HG02943 (cell line): ENCODE data around the gene FRMD4B.

Source experiments
- ATAC-seq: cut with Tn5 transposase; IDR thresholded peaks from one replicate; pipeline ENCODE4 v1.9.1; 2021; ENCODE audit warnings: mild to moderate bottlenecking, low read depth, moderate library complexity; ENCODE audit not compliant: unreplicated experiment

FRMD4B gene

GRCh38 chr3:69144631-69145245 is 241.2 kb downstream of the FRMD4B start:
- ATAC-seq = no peak

GRCh38 chr3:69143612-69144011 is 242.3 kb downstream of the FRMD4B start:
- ATAC-seq = no peak

DNA sequence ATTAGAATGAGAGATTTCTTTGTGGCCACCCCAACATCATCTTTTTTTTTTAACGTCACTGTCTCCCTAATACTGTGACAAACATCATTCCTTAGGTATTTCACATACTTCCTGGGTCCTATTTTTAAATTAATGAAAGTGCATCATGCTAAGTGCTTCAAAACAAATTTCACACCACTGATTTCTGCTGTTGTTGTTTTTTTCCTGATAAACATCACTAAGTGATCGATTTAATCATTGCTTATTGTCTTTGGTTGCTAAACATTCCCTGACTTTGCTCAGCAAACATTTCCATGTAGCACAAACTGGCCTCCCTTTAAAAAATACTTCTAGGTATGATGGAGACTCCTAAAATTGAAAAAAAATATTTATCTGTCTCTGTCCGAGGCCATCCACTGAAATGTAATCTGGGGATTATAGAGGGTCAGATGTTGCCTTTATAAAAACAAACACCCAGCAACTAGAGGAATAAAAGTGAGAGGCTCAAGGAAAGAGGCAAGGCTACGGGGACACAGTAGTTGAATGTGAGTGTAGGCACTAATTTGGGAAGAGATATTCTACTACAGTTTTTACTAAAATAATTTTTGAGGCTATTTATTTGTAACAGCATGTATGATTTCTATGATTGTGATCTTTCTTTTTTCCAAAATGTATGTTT is 243.0 kb downstream of the FRMD4B start:
- no peak for ATAC-seq

DNA sequence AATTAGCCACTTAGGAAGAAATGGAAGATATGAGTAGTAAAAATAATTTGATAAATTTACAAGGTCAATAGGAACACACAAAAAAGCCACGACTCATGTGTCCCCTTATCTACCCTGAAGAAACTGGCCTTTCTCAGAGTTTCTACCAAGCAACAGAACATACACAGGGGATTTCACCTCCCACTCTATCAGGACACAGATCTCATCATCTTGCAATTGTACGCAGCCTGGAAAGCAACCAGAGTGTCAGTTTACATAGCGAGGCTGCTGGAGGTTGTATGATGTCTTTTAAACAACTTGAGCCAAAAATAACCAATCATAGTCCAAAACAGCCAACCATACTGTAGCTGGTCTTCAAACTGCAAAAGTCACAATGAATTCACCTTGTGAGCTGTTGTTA is 243.8 kb downstream of the FRMD4B start:
- ATAC-seq = no peak

- ATAC-seq = no peak
Measured at GRCh38 chr3:69141313-69141712, 244.6 kb downstream of the FRMD4B start.

DNA sequence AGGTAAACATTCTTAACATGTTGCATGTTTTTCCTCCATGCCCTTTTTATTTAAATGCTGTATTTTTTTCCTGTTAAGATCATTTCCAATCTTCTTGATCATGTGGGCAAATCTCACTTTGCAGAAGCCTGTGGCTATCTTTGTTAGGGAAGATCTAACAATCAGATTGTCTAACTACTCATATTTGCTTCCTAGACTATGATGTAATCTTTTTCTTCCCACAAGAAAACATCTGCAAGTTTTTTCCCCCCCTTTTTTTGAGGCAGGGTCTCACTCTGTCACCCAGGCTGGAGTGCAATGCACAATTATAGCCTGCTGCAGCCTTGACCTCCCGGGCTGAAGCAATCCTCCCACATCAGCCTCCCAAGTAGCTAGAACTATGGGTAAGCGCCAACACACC is 248.5 kb downstream of the FRMD4B start:
- ATAC-seq = no peak

DNA sequence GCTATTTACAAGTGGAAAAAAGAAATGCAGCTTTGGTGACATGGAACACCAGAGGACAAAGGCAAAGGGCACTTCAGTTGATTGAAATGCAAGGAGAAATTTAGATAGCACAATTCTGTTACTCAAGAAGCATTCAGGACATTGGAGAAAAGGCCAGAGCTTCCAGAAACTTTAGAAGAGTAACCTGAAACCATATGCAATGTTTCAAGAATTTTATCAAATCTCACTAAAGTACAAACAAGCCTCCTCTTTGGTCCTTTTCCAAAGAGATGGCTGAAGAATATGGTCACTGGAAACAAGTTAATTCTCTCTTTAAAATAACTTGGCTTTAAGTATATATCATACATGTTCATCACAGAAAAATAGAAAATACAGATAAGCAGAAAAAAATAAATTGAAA is 248.9 kb downstream of the FRMD4B start:
- no peak for ATAC-seq

DNA sequence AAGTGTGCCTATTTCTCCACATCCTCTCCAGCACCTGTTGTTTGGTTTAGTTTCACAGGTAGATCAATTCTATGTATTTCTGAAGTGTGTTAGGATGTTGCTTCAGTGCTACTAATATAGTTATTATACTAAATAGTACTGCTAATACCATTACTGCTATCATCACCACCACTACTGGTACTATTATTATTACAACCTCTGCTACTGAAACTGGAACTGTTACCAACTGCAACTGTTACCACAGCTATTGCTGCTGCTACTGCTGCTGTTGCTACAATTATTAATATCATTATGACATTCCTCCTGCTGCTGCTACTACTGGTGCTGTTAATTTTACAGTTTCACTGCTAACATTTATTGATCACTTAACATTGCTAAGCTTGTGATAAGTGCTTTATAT is 255.2 kb downstream of the FRMD4B start:
- ATAC-seq = no peak

DNA sequence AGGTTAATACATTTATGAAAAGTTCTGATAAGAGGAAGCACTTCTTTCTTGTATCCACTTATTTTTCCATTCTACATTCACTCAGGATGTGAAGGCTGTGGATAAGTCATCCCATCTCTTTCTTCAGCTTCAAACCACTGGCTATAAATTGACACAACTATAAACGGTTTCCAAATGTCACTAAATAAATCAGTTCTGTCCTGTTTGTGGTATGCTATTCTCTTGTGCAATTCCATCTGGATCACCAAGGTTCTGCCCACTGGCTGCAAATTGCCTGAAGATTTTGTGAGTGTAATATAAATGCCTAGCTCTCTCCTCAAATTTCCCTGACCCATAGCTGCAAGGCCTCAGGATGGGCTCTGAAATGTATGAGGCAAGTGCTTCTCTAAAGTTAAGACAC is 256.4 kb downstream of the FRMD4B start:
- ATAC-seq = no peak

DNA sequence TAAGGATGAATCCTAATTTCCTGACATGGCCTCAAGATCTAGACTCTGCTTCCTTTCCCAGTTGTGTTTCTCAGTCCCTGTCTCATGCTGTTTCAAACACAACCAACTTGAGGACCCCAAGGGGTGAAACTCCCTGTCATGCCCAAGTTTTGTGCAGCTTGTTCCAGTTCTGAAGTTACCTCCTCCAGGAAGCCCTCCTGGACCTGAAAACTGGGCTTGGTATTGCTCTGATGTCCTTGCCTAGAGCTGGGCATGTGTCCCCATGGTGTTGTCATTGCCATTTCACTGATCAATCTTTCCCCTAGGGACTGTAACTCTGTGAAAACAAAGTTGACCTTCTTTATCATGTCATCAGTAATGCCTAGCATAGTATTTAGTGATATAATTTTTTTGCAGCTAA is 257.4 kb downstream of the FRMD4B start:
- no peak for ATAC-seq

- ATAC-seq = no peak
Measured at GRCh38 chr3:69126999-69127398, 258.9 kb downstream of the FRMD4B start.

DNA sequence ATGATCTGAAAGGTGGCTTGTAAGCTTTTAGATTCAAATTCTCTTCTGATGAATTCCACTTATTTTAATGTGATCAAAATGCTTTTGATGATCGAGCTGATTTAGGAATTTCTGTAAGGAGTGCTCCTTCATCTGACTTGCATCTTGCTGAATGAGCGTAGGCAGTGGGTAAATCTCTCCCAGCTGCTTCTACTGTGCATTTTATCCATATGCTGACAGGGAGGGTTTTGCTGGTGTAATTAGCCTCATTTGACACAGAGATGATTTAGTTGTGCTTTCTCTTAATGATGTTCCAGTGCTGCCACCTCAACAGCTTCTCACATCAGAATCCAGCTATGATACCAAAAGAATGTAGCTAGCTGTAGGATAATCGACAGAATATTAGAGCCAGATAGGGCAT is 259.7 kb downstream of the FRMD4B start:
- ATAC-seq = no peak

- ATAC-seq = no peak
Measured at GRCh38 chr3:69122403-69122802, 263.5 kb downstream of the FRMD4B start, which contains the start of gene LMOD3. LMOD3 (minus strand) TSS chr3:69122595; CDS start chr3:69122386, 209 bp downstream.

GRCh38 chr3:69121950-69122349 is 263.9 kb downstream of the FRMD4B start:
- ATAC-seq = no peak

- ATAC-seq = no peak
Measured at GRCh38 chr3:69121513-69121912, 264.4 kb downstream of the FRMD4B start.

GRCh38 chr3:69120879-69121464 is 264.9 kb downstream of the FRMD4B start:
- peak; percentile 76 for ATAC-seq
